Endothelial cell of umbilical vein (primary cell): ENCODE data around the gene C1QTNF8. TPM values are rescaled to one million over a fixed set of nuclear protein-coding genes. Genes with fewer than 3 reads are reported as not detected.

Experiments
- BruUV-seq: library from RNA; stranded (reverse); fragments of 400-500 nt; replicated peaks from 2 replicates; lab custom pipeline; 2021; lab: Mats Ljungman, UMichigan
- CTCF ChIA-PET: fragments of 300-600, 350-600 bp; sonication (Branson Sonifier 250); formaldehyde crosslinking; loops from one replicate; lab custom pipeline; 2021; ENCODE audit warnings: antibody characterized with exemption, inconsistent platforms; lab: Charles Lee
- POLR2A ChIA-PET: fragments of 300-600, 350-600 bp; sonication (Branson Sonifier 250); formaldehyde crosslinking; loops from one replicate; lab custom pipeline; 2021; ENCODE audit warnings: antibody characterized with exemption, inconsistent platforms; lab: Charles Lee
- DNase-seq: peaks from one replicate; pipeline ENCODE4 v3.0.0-alpha.2; 2011; ENCODE audit warnings: low read depth, low spot score
- FAIRE-seq: peaks from 2 replicates; lab custom pipeline; 2011; peaks lifted over from hg19 to GRCh38; lab: Jason Lieb, UNC
- H2AFZ ChIP-seq: 2 replicates; pipeline ENCODE4 v1.6.0; 2012; ENCODE audit warnings: low read depth, low read length, control low read depth, inconsistent platforms
- H3K27ac ChIP-seq: 2 replicates; pipeline ENCODE4 v1.5.1; 2011; ENCODE audit warnings: low read depth, mild to moderate bottlenecking, control low read depth, low read length, moderate library complexity; ENCODE audit not compliant: insufficient read depth
- H3K27me3 ChIP-seq, 2 experiments: 2 replicates each; pipeline versions ENCODE4 v1.6.0 to v1.6.1; 2011; ENCODE audit warnings: low read length in 2 of 2, mixed read lengths in 1 of 2; ENCODE audit not compliant: control insufficient read depth in 2 of 2, insufficient read depth in 2 of 2
- H3K36me3 ChIP-seq, 2 experiments: 2 replicates in 1 of 2; 3 replicates in 1 of 2; pipeline ENCODE4 v1.5.1; 2011; ENCODE audit warnings: low read length in 2 of 2, mild to moderate bottlenecking in 1 of 2, moderate library complexity in 1 of 2; ENCODE audit not compliant: control insufficient read depth in 2 of 2, insufficient read depth in 2 of 2; ENCODE audit errors: extremely low read depth in 1 of 2
- H3K4me1 ChIP-seq: 3 replicates; pipeline ENCODE4 v1.5.1; 2011; ENCODE audit warnings: mild to moderate bottlenecking, low read length; ENCODE audit not compliant: control insufficient read depth, insufficient read depth; ENCODE audit errors: extremely low read depth
- H3K4me2 ChIP-seq: 2 replicates; pipeline ENCODE4 v1.6.1; 2011; ENCODE audit warnings: low read length, control low read depth, mixed read lengths; ENCODE audit not compliant: insufficient read depth
- H3K4me3 ChIP-seq, 3 experiments: fragments of 200-600 bp in 1 of 3; sonication (generic), shearing (Covaris generic) in 1 of 3; replicated peaks in 1 of 3; 2 replicates each; pipeline ENCODE4 v1.5.1; 2011 to 2016; ENCODE audit warnings: control low read depth in 3 of 3, low read length in 3 of 3, mild to moderate bottlenecking in 2 of 3, inconsistent platforms in 1 of 3, low read depth in 1 of 3, moderate library complexity in 1 of 3; ENCODE audit not compliant: insufficient read depth in 1 of 3
- H3K79me2 ChIP-seq: 2 replicates; pipeline ENCODE4 v1.6.0; 2012; ENCODE audit warnings: low read length, inconsistent platforms; ENCODE audit not compliant: control insufficient read depth, insufficient read depth
- H3K9ac ChIP-seq: replicated peaks from 2 replicates; pipeline ENCODE3; 2011; ENCODE audit warnings: low read length, control low read depth; ENCODE audit not compliant: insufficient read depth; ENCODE audit errors: extremely low read depth
- H3K9me1 ChIP-seq: replicated peaks from 3 replicates; pipeline ENCODE4 v1.6.0; 2011; ENCODE audit warnings: mild to moderate bottlenecking, low read length; ENCODE audit not compliant: control insufficient read depth, insufficient read depth; ENCODE audit errors: extremely low read depth
- H3K9me3 ChIP-seq: replicated peaks from 2 replicates; pipeline ENCODE4 v1.5.1; 2012; ENCODE audit warnings: low read length, inconsistent platforms; ENCODE audit not compliant: control insufficient read depth, insufficient read depth
- H4K20me1 ChIP-seq: replicated peaks from 2 replicates; pipeline ENCODE3; 2011; ENCODE audit warnings: mild to moderate bottlenecking, low read length; ENCODE audit not compliant: control insufficient read depth, insufficient read depth; ENCODE audit errors: extremely low read depth
- CTCF ChIP-seq, 2 donors: IDR thresholded peaks; 1 replicate in 1 of 2; 2 replicates in 1 of 2; pipeline ENCODE4 v1.5.1; 2011; ENCODE audit warnings: low read length in 2 of 2, mild to moderate bottlenecking in 2 of 2, moderate library complexity in 2 of 2, control low read depth in 1 of 2, inconsistent platforms in 1 of 2, low read depth in 1 of 2; ENCODE audit not compliant: insufficient read depth in 1 of 2; ENCODE audit errors: extremely low read depth in 1 of 2
- EZH2 ChIP-seq: IDR thresholded peaks from 2 replicates; pipeline ENCODE4 v1.6.1; 2012; ENCODE audit warnings: borderline replicate concordance, low read depth, mild to moderate bottlenecking, moderate library complexity, low read length, inconsistent platforms; ENCODE audit not compliant: severe bottlenecking
- FOS ChIP-seq: IDR thresholded peaks from 2 replicates; pipeline ENCODE4 v1.6.1; 2011; ENCODE audit warnings: mild to moderate bottlenecking, low read length, moderate library complexity, borderline replicate concordance; ENCODE audit not compliant: insufficient read depth
- GATA2 ChIP-seq: IDR thresholded peaks from 2 replicates; pipeline ENCODE4 v1.7.0; 2011; ENCODE audit warnings: low read depth, mild to moderate bottlenecking, moderate library complexity, mixed read lengths, low read length; ENCODE audit not compliant: insufficient read length, insufficient read depth
- JUN ChIP-seq: IDR thresholded peaks from 2 replicates; pipeline ENCODE4 v1.6.1; 2011; ENCODE audit warnings: borderline replicate concordance, low read depth; ENCODE audit not compliant: insufficient read length, insufficient read depth
- MAX ChIP-seq: IDR thresholded peaks from 2 replicates; pipeline ENCODE4 v1.6.1; 2011; ENCODE audit not compliant: insufficient read depth, insufficient read length
- MYC ChIP-seq: IDR thresholded peaks from one replicate; pipeline ENCODE4 v1.6.1; 2011; ENCODE audit warnings: mild to moderate bottlenecking, low read depth, low read length
- POLR2A ChIP-seq: IDR thresholded peaks from 2 replicates; pipeline ENCODE4 v1.6.1; 2012; ENCODE audit warnings: low read depth, mild to moderate bottlenecking, control low read depth, low read length
- POLR2AphosphoS5 ChIP-seq: IDR thresholded peaks from 2 replicates; pipeline ENCODE4 v1.6.1; 2012; ENCODE audit warnings: low read depth, mild to moderate bottlenecking, control low read depth, low read length, moderate library complexity; ENCODE audit not compliant: insufficient read depth
- dilution Hi-C: fragments of 300-500 bp; cut with MboI; formaldehyde crosslinking; loops from one replicate; pipeline ENCODE4 v1.15.0; 2019; ENCODE audit warnings: low sequenced_read_pairs; ENCODE audit not compliant: extremely low pct_ligation_motif_present
- intact Hi-C: fragments of 100-400 bp; cut with micrococcal nuclease; formaldehyde crosslinking; loops from one replicate; pipeline ENCODE4 v1.10.0; 2022
- polyA plus RNA-seq, 4 experiments: library from polyadenylated mRNA; depleted of rRNA in 3 of 4; stranded (reverse) in 3 of 4; unstranded in 1 of 4; fragments of >200 nt; gene quantifications; 2 replicates each; pipeline versions ENCODE4 v1.2.1 to v1.2.3, GENCODE V29; 2011 to 2012; ENCODE audit warnings: missing spikeins in 1 of 4
- total RNA-seq: library from RNA; stranded (reverse); gene quantifications from 2 replicates; pipeline ENCODE4 v1.2.3, GENCODE V29; 2021

Gene C1QTNF8
- total and polyA plus RNA-seq, 2 donors (not counting 3 experiments of a cell fraction or from before 2014, with no cell fraction given) = not detected

DNA sequence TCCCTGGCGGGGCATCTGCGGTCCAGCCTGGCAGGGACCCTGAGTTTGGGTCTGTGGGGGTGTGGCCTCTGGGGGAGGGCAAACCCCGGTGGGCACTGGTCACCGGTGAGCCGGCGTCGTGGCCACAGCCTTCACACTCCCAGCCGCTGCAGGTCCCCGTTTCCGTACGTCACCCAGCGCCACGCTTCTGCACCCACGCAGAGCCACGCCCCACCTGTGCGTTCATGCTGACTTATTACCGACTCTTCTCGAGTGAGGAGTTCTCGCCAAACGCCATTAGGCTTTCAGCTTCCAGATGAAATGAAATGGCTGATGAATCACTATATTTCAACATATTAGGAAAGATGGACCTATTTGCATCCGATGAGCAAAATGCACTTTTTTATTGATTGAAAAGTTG, 32.3 kb downstream of the C1QTNF8 start:
- no peaks in the 10 kb centered on the region for H3K79me2 ChIP-seq
- no peaks in the 10 kb centered on the region for H3K9me3 ChIP-seq
- peaks cover 2 to 5% of the 10 kb centered on the region in 2 experiments for H3K27me3 ChIP-seq
- intact Hi-C loops (no loop called here), dilution Hi-C loops (no loop called here)
- H3K9ac ChIP-seq = no peak overlapping the region
- no peaks in the 10 kb centered on the region for H3K36me3 ChIP-seq
- no peak overlapping the region for H3K27ac ChIP-seq
- no TSS peak for BruUV-seq
- H4K20me1 ChIP-seq = no peaks in the 10 kb centered on the region
- no peak for TF ChIP-seq GATA2
- no peak for TF ChIP-seq CTCF (IDR thresholded peaks at IDR 0.05; ENCODE audit: extremely low read depth in 1 of 2, insufficient read depth in 1 of 2, low read depth in 1 of 2, low read length in 2 of 2)
- no peak for TF ChIP-seq MYC
- TF ChIP-seq POLR2AphosphoS5 = no peak
- no peak for TF ChIP-seq EZH2
- TF ChIP-seq JUN = no peak
- no peak for TF ChIP-seq FOS
- TF ChIP-seq MAX = no peak
- TF ChIP-seq POLR2A = no peak
- H3K4me1 ChIP-seq = no peaks in the 10 kb centered on the region
- POLR2A ChIA-PET = no interaction called here
- no peak overlapping the region for H3K4me2 ChIP-seq
- DNase-seq (no peak), FAIRE-seq (no peak)
- no peaks in the 10 kb centered on the region for H3K9me1 ChIP-seq
- H2AFZ ChIP-seq = no peak overlapping the region
- CTCF ChIA-PET = no interaction called here
- H3K4me3 ChIP-seq = no peak overlapping the region
